HEK293 (cell line): ENCODE data around the gene CREB5.

Experiments used
- BCL11B ChIP-seq: fragments of 450-650 bp; formaldehyde crosslinking; IDR thresholded peaks from 2 replicates; pipeline ENCODE4 v1.5.1; 2016; ENCODE audit warnings: low read depth, missing biosample characterization, missing genetic modification characterization
- EGR2 ChIP-seq: fragments of 450-650 bp; formaldehyde crosslinking; IDR thresholded peaks from 2 replicates; pipeline ENCODE4 v1.5.1; 2016; ENCODE audit warnings: low read depth, missing biosample characterization, missing genetic modification characterization
- KLF8 ChIP-seq: fragments of 450-650 bp; formaldehyde crosslinking; IDR thresholded peaks from 2 replicates; pipeline ENCODE4 v1.5.1; 2016; ENCODE audit warnings: missing biosample characterization, missing genetic modification characterization
- KLF9 ChIP-seq: fragments of 450-650 bp; formaldehyde crosslinking; IDR thresholded peaks from 2 replicates; pipeline ENCODE4 v1.5.1; 2016; ENCODE audit warnings: missing biosample characterization, missing genetic modification characterization, low read depth
- PRDM10 ChIP-seq: fragments of 450-650 bp; formaldehyde crosslinking; IDR thresholded peaks from 2 replicates; pipeline ENCODE4 v1.5.1; 2016; ENCODE audit warnings: missing biosample characterization, missing genetic modification characterization
- PRDM2 ChIP-seq: fragments of 450-650 bp; formaldehyde crosslinking; IDR thresholded peaks from 2 replicates; pipeline ENCODE4 v1.5.1; 2016; ENCODE audit warnings: missing biosample characterization, missing genetic modification characterization, borderline replicate concordance
- REST ChIP-seq: fragments of 450-650 bp; formaldehyde crosslinking; IDR thresholded peaks from 2 replicates; pipeline ENCODE4 v1.5.1; 2016; ENCODE audit warnings: missing biosample characterization, missing genetic modification characterization
- TCF7L2 ChIP-seq: IDR thresholded peaks from 2 replicates; pipeline ENCODE4 v1.6.1; 2011; ENCODE audit warnings: low read depth, mild to moderate bottlenecking, inconsistent platforms, low read length, moderate library complexity, borderline replicate concordance
- YY1 ChIP-seq: fragments of 450-650 bp; formaldehyde crosslinking; IDR thresholded peaks from 2 replicates; pipeline ENCODE4 v1.5.1; 2018; ENCODE audit warnings: missing biosample characterization, missing genetic modification characterization
- ZFHX2 ChIP-seq: fragments of 450-650 bp; formaldehyde crosslinking; conservative IDR thresholded peaks from 2 replicates; pipeline ENCODE4 v1.5.1; 2016; ENCODE audit warnings: missing biosample characterization, missing genetic modification characterization
- ZFP37 ChIP-seq: fragments of 450-650 bp; formaldehyde crosslinking; IDR thresholded peaks from 2 replicates; pipeline ENCODE4 v1.5.1; 2016; ENCODE audit warnings: missing biosample characterization, missing genetic modification characterization
- ZNF133 ChIP-seq: fragments of 450-650 bp; formaldehyde crosslinking; IDR thresholded peaks from 2 replicates; pipeline ENCODE4 v1.5.1; 2016; ENCODE audit warnings: missing biosample characterization, missing genetic modification characterization
- ZNF169 ChIP-seq: fragments of 450-650 bp; formaldehyde crosslinking; IDR thresholded peaks from 2 replicates; pipeline ENCODE4 v1.5.1; 2016; ENCODE audit warnings: missing biosample characterization, missing genetic modification characterization
- ZNF202 ChIP-seq: fragments of 450-650 bp; formaldehyde crosslinking; IDR thresholded peaks from 2 replicates; pipeline ENCODE4 v1.5.1; 2016; ENCODE audit warnings: missing biosample characterization, missing genetic modification characterization, borderline replicate concordance
- ZNF416 ChIP-seq: fragments of 450-650 bp; formaldehyde crosslinking; IDR thresholded peaks from 2 replicates; pipeline ENCODE4 v1.5.1; 2016; ENCODE audit warnings: missing biosample characterization, missing genetic modification characterization
- ZNF449 ChIP-seq: fragments of 450-650 bp; formaldehyde crosslinking; IDR thresholded peaks from 2 replicates; pipeline ENCODE4 v1.5.1; 2017; ENCODE audit warnings: missing biosample characterization, mild to moderate bottlenecking, missing genetic modification characterization, moderate library complexity
- ZNF521 ChIP-seq: fragments of 450-650 bp; formaldehyde crosslinking; IDR thresholded peaks from 2 replicates; pipeline ENCODE4 v1.5.1; 2017; ENCODE audit warnings: missing biosample characterization, mild to moderate bottlenecking, missing genetic modification characterization
- ZNF629 ChIP-seq: fragments of 450-650 bp; formaldehyde crosslinking; IDR thresholded peaks from 2 replicates; pipeline ENCODE4 v1.5.1; 2017; ENCODE audit warnings: missing biosample characterization, missing genetic modification characterization
- ZNF792 ChIP-seq: fragments of 450-650 bp; formaldehyde crosslinking; IDR thresholded peaks from 2 replicates; pipeline ENCODE4 v1.5.1; 2016; ENCODE audit warnings: missing biosample characterization, missing genetic modification characterization
- TF ChIP-seq, protein P1 (sequence below): fragments of 450-650 bp; formaldehyde crosslinking; IDR thresholded peaks from 2 replicates; pipeline ENCODE4 v1.5.1; 2016; ENCODE audit warnings: missing biosample characterization, missing genetic modification characterization, low read depth
- TF ChIP-seq, protein P2 (sequence below): fragments of 450-650 bp; IDR thresholded peaks from 2 replicates; pipeline ENCODE4 v1.5.1; 2018; ENCODE audit warnings: missing biosample characterization, missing genetic modification characterization

The CREB5 gene

DNA sequence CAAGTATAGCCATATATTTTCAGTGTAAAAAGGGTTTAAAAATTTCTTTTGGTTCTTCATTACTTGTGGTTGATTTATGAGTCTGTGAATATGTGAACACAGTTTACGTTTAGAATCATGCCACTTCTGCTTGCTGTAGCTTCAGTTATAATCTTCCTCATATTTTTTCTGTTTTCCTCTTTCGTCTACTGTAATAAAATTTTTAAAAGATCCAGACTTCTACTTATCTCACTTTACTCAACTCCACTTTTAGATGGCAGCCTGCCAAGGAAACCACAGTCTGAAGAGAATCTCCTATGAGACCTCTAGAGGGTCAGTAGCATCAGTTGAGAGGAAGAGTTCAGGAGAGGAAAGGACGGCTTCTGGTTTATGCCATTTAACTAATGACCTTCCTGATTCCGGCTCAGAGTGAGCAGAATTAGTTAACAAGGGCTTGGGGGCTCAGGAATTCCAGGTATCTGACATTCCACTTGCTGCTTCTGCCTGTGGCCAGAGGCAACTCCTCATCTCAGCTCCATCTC, 21.4 kb downstream of the CREB5 start (continued):
- TF ChIP-seq PRDM2 (no peak), ZNF449 (tag by site-specific recombination) (no peak), ZNF416 (tag by site-specific recombination) (no peak), ZNF133 (tag by site-specific recombination) (no peak), ZNF792 (tag by site-specific recombination) (no peak), ZFP37 (tag by site-specific recombination) (no peak), REST (no peak), PRDM10 (peak; percentile 10; the same call in 1 of the 2 replicates), ZFHX2 (tag by site-specific recombination) (no peak), ZNF629 (tag by site-specific recombination) (no peak), BCL11B (no peak), ZNF521 (tag by site-specific recombination) (no peak), KLF8 (tag by site-specific recombination) (no peak), KLF9 (tag by site-specific recombination) (no peak), ZNF169 (tag by site-specific recombination) (no peak), ZNF202 (tag by site-specific recombination) (no peak), TCF7L2 (no peak), EGR2 (tag by site-specific recombination) (no peak), YY1 (tag by site-specific recombination) (no peak)
- TF ChIP-seq, protein P1, sequence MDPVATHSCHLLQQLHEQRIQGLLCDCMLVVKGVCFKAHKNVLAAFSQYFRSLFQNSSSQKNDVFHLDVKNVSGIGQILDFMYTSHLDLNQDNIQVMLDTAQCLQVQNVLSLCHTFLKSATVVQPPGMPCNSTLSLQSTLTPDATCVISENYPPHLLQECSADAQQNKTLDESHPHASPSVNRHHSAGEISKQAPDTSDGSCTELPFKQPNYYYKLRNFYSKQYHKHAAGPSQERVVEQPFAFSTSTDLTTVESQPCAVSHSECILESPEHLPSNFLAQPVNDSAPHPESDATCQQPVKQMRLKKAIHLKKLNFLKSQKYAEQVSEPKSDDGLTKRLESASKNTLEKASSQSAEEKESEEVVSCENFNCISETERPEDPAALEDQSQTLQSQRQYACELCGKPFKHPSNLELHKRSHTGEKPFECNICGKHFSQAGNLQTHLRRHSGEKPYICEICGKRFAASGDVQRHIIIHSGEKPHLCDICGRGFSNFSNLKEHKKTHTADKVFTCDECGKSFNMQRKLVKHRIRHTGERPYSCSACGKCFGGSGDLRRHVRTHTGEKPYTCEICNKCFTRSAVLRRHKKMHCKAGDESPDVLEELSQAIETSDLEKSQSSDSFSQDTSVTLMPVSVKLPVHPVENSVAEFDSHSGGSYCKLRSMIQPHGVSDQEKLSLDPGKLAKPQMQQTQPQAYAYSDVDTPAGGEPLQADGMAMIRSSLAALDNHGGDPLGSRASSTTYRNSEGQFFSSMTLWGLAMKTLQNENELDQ (tag by site-specific recombination) = no peak
- TF ChIP-seq, protein P2, sequence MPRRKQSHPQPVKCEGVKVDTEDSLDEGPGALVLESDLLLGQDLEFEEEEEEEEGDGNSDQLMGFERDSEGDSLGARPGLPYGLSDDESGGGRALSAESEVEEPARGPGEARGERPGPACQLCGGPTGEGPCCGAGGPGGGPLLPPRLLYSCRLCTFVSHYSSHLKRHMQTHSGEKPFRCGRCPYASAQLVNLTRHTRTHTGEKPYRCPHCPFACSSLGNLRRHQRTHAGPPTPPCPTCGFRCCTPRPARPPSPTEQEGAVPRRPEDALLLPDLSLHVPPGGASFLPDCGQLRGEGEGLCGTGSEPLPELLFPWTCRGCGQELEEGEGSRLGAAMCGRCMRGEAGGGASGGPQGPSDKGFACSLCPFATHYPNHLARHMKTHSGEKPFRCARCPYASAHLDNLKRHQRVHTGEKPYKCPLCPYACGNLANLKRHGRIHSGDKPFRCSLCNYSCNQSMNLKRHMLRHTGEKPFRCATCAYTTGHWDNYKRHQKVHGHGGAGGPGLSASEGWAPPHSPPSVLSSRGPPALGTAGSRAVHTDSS (tag by site-specific recombination) = no peak
